A549 (cell line): ENCODE data around the gene ASIC1. TPM values are rescaled to one million over a fixed set of nuclear protein-coding genes. Genes with fewer than 3 reads are reported as not detected.

Experiments used
- ATAC-seq, 2 experiments: fragments of 200-7000 bp in 1 of 2; fragments of >200 bp in 1 of 2; cut with Nextera tagmentation in 1 of 2; cut with Tn5 transposase in 1 of 2; 3 replicates each; pipeline versions ENCODE4 v1.8.0 to v1.9.1; 2018 to 2020; ENCODE audit warnings: mild to moderate bottlenecking in 1 of 2, moderate library complexity in 1 of 2
- CTCF ChIA-PET: fragments of 300-600 bp; sonication (Branson Sonifier 250); formaldehyde crosslinking; extraction: SDS; loops from one replicate; lab custom pipeline; 2021; ENCODE audit warnings: antibody characterized with exemption, inconsistent platforms; lab: Yijun Ruan, JAX
- POLR2A ChIA-PET: fragments of 350-600 bp; formaldehyde crosslinking; extraction: SDS; loops from one replicate; lab custom pipeline; 2021; ENCODE audit warnings: antibody characterized with exemption, inconsistent platforms; lab: Yijun Ruan, JAX
- DNase-seq, 2 experiments: peaks; one replicate each; pipeline versions ENCODE4 v3.0.0 to v3.0.0-alpha.2; 2011 to 2016; ENCODE audit warnings: low read depth in 1 of 2, low spot score in 1 of 2
- FAIRE-seq: peaks from 2 replicates; lab custom pipeline; 2011; peaks lifted over from hg19 to GRCh38; lab: Jason Lieb, UNC
- H3K27ac ChIP-seq, 2 experiments: fragments of >200 bp; sonication (Bioruptor Twin); formaldehyde crosslinking; 3 replicates each; pipeline ENCODE4 v1.5.1; 2016 to 2017
- H3K4me1 ChIP-seq: fragments of >200 bp; sonication (Bioruptor Twin); formaldehyde crosslinking; 3 replicates; pipeline ENCODE4 v1.6.1; 2016
- H3K4me2 ChIP-seq: fragments of >200 bp; sonication (Bioruptor Twin); formaldehyde crosslinking; 3 replicates; pipeline ENCODE4 v1.6.1; 2016
- H3K4me3 ChIP-seq: fragments of >200 bp; sonication (Bioruptor Twin); formaldehyde crosslinking; 3 replicates; pipeline ENCODE4 v1.5.1; 2016
- H3K9me3 ChIP-seq: fragments of >200 bp; sonication (Bioruptor Twin); formaldehyde crosslinking; 3 replicates; pipeline ENCODE4 v1.6.1; 2016
- CBX2 ChIP-seq: fragments of 200-600 bp; sonication (generic); IDR thresholded peaks from 2 replicates; pipeline ENCODE4 v1.6.1; 2016; ENCODE audit warnings: low read depth, mild to moderate bottlenecking, borderline replicate concordance
- CBX8 ChIP-seq: fragments of 200-600 bp; sonication (generic); IDR thresholded peaks from 2 replicates; pipeline ENCODE4 v1.6.1; 2016
- CEBPB ChIP-seq, 2 experiments: fragments of >200 bp in 1 of 2; sonication (Bioruptor Twin) in 1 of 2; formaldehyde crosslinking in 1 of 2; IDR thresholded peaks; 2 replicates each; pipeline ENCODE4 v1.6.1; 2012 to 2016
- CTCF ChIP-seq: fragments of >200 bp; sonication (Bioruptor Twin); formaldehyde crosslinking; IDR thresholded peaks from 3 replicates; pipeline ENCODE4 v1.5.1; 2016
- EP300 ChIP-seq, 2 experiments: fragments of >200 bp; sonication (Bioruptor Twin); formaldehyde crosslinking; IDR thresholded peaks; 2 replicates in 1 of 2; 3 replicates in 1 of 2; pipeline ENCODE4 v1.6.1; 2016 to 2017
- FOSL2 ChIP-seq, 2 experiments: fragments of 450-650 bp in 1 of 2; fragments of >200 bp in 1 of 2; sonication (Bioruptor Twin) in 1 of 2; formaldehyde crosslinking; IDR thresholded peaks; 2 replicates each; pipeline versions ENCODE4 v1.5.0 to v1.6.1; 2016 to 2020; ENCODE audit warnings: mild to moderate bottlenecking in 1 of 2, moderate library complexity in 1 of 2
- GATA3 ChIP-seq: IDR thresholded peaks from 2 replicates; pipeline ENCODE4 v1.6.1; 2012; ENCODE audit warnings: borderline replicate concordance
- HDAC2 ChIP-seq: fragments of 200-600 bp; sonication (generic); IDR thresholded peaks from 2 replicates; pipeline ENCODE4 v1.6.1; 2016
- JUNB ChIP-seq: fragments of >200 bp; sonication (Bioruptor Twin); formaldehyde crosslinking; IDR thresholded peaks from 2 replicates; pipeline ENCODE4 v1.6.1; 2016
- KDM1A ChIP-seq: fragments of 200-600 bp; sonication (generic); IDR thresholded peaks from 2 replicates; pipeline ENCODE4 v1.6.1; 2016; ENCODE audit warnings: low read depth, mild to moderate bottlenecking
- MAFK ChIP-seq: fragments of 450-650 bp; IDR thresholded peaks from 2 replicates; pipeline ENCODE4 v1.6.1; 2014; ENCODE audit not compliant: partially characterized antibody
- NPAS2 ChIP-seq: fragments of 250-450 bp; sonication (Bioruptor Pico); IDR thresholded peaks from 2 replicates; pipeline ENCODE4 v1.8.0; 2022; ENCODE audit warnings: mild to moderate bottlenecking, moderate library complexity, borderline replicate concordance
- NR3C1 ChIP-seq: fragments of >200 bp; sonication (Bioruptor Twin); formaldehyde crosslinking; IDR thresholded peaks from 3 replicates; pipeline ENCODE4 v1.6.1; 2017
- POLR2A ChIP-seq: IDR thresholded peaks from 2 replicates; pipeline ENCODE4 v1.6.1; 2012; ENCODE audit warnings: mild to moderate bottlenecking, low read length
- RAD21 ChIP-seq, 2 experiments: fragments of >200 bp in 1 of 2; sonication (Bioruptor Twin) in 1 of 2; formaldehyde crosslinking in 1 of 2; IDR thresholded peaks in 1 of 2; conservative IDR thresholded peaks in 1 of 2; 2 replicates in 1 of 2; 3 replicates in 1 of 2; pipeline ENCODE4 v1.6.1; 2012 to 2018; ENCODE audit warnings: inconsistent platforms in 1 of 2
- RARB ChIP-seq: fragments of 250-450 bp; sonication (Bioruptor Pico); IDR thresholded peaks from 2 replicates; pipeline ENCODE4 v1.8.0; 2021; ENCODE audit warnings: mild to moderate bottlenecking, moderate library complexity
- RCOR1 ChIP-seq: fragments of 150-350 bp; IDR thresholded peaks from 2 replicates; pipeline ENCODE4 v1.6.1; 2014; ENCODE audit warnings: antibody characterized with exemption, low read length, low read depth
- SMC3 ChIP-seq: fragments of >200 bp; sonication (Bioruptor Twin); formaldehyde crosslinking; IDR thresholded peaks from 3 replicates; pipeline ENCODE4 v1.6.1; 2018; ENCODE audit warnings: inconsistent platforms
- SREBF2 ChIP-seq: fragments of 450-650 bp; IDR thresholded peaks from 2 replicates; pipeline ENCODE4 v1.6.1; 2014; ENCODE audit warnings: mild to moderate bottlenecking, moderate library complexity
- TP53 ChIP-seq: fragments of 250-450 bp; sonication (Bioruptor Pico); IDR thresholded peaks from 2 replicates; pipeline ENCODE4 v1.5.0; 2021; ENCODE audit warnings: mild to moderate bottlenecking, moderate library complexity
- WGBS: methylation state at CpG from one replicate; pipeline ENCODE4 v1.1.6; 2017; ENCODE audit errors: missing lambda C conversion rate; 5-methylcytosine and 5-hydroxymethylcytosine counted together
- polyA plus RNA-seq, 4 experiments: library from polyadenylated mRNA; depleted of rRNA in 3 of 4; stranded (reverse); fragments of >200 nt; fragmentation: RNase III in 1 of 4; extraction: RNeasy Plus Mini Kit Qiagen cat#74134 plus additional on column Dnase treatment in 1 of 4; gene quantifications; 2 replicates in 3 of 4; 3 replicates in 1 of 4; pipeline ENCODE4 v1.2.3, GENCODE V29; 2011 to 2017
- TF ChIP-seq, protein P1 (sequence below): IDR thresholded peaks from 2 replicates; pipeline ENCODE4 v1.6.1; 2012; ENCODE audit warnings: low read depth, borderline replicate concordance
- TF ChIP-seq, protein P2 (sequence below): IDR thresholded peaks from 2 replicates; pipeline ENCODE4 v1.6.1; 2012
- TF ChIP-seq, protein P3 (sequence below): fragments of 200-600 bp; sonication (generic); IDR thresholded peaks from 2 replicates; pipeline ENCODE4 v1.6.1; 2016; ENCODE audit warnings: antibody characterized with exemption, mild to moderate bottlenecking, moderate library complexity

ASIC1 gene
- polyA plus RNA-seq, 2 of the 4 experiments (the other 2 are of a cell fraction), result 6.0 to 6.7 TPM

DNA sequence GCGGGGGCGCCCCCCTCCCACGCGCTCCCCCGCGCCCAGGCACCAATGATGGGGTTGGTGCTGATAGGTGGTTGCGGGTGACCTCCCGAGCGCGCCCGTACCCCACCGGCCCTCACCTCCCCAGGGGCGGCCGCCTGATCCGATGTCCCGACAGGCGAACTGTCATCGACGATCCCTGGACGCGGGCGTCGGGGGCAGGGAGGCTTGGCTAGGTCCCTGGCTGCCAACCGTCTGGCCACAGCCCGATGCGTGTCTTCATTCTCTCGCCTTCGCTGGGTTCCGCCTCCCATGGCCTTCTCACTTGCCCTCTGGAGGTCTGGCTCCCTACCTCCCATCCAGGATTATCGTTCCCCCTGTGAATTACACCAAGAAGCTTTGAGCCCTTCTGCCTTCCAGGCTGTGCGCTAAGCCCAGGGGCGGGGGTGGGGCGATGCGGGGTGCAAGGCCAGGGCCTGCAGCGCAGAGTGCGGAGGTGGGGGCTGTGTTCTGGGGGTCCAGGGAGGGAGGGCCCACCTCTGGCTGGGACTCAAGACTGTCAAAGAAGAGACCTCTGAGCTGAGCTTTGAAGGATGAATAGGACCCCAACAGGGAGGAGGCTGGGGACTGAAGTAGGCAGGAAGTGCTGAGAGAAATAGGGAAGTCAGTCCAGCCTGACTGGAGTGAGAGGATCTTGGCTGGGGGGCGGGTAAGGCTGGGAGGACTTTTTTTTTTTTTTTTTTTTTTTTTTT lies 24.4 kb upstream of the ASIC1 start (continued):
- no peak for TF ChIP-seq SMC3

GRCh38 chr12:50038336-50038735 lies 19.1 kb upstream of the ASIC1 start:
- no peak overlapping the region for H3K4me3 ChIP-seq
- H3K27ac ChIP-seq, result no peak overlapping the region
- DNase-seq (no peak), ATAC-seq (no peak)
- no peak overlapping the region for H3K4me2 ChIP-seq
- 80% methylated on average over 4 of the region's 4 CpGs for WGBS
- POLR2A ChIA-PET, result interaction anchor here (0.9 kb wide), 1 partner anchor 36 kb away, joined by 3 read pairs; no protein-coding TSS in a partner anchor
- H3K9me3 ChIP-seq, result no peaks in the 10 kb centered on the region
- TF ChIP-seq CTCF (no peak), EP300 (IDR thresholded peaks at IDR 0.05) (no peak), MAFK (no peak), RAD21 (conservative IDR thresholded peaks at IDR 0.05 in 1 of 2, IDR thresholded peaks at IDR 0.05 in 1 of 2) (no peak), SMC3 (no peak), RARB (no peak), CBX2 (no peak), RCOR1 (no peak)
- TF ChIP-seq, protein P1, sequence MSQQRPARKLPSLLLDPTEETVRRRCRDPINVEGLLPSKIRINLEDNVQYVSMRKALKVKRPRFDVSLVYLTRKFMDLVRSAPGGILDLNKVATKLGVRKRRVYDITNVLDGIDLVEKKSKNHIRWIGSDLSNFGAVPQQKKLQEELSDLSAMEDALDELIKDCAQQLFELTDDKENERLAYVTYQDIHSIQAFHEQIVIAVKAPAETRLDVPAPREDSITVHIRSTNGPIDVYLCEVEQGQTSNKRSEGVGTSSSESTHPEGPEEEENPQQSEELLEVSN, result no peak
- TF ChIP-seq, all 56 proteins: peak for 0
- CTCF ChIA-PET, result interaction anchor here (1.1 to 10.7 kb wide), 26 partner anchors 9 to 169 kb away, joined by 3 to 185 read pairs (median 7); partner anchors contain the start of genes ASIC1 and RACGAP1
- no peak for FAIRE-seq
- H3K4me1 ChIP-seq, result no peaks in the 10 kb centered on the region

DNA sequence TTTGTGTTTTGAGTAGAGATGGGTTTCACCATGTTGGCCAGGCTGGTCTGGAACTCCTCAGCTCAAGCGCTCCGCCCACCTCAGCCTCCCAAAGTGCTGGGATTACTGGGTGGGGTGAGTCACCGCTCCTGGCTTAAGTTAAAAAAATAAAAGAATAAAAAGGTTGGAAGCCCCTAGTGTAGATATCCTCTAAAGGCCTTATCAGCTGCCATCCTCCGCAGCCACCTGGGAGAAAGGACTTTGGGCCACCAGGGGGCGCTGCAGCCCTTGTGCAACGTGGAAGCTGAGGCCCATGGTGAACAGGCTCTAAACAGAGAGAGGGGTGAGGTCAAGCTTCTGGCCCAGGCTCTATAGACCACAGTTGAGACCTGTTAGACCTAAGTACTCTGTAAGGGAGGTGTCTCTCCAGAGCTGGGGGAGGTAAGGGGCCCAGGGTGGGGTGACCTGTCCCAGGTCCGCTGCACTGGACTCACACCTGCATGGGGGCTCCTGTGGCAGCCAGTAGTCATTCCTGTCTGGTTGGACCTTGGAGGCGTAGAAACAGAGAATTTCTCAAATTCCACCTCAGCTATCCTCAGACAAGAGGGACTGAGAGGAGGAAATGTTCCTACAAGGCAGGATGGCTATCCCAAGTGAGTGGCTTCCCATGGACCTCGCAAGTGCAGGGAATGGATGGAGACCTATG lies 18.1 kb upstream of the ASIC1 start:
- no peak overlapping the region for H3K4me3 ChIP-seq
- H3K9me3 ChIP-seq, result no peaks in the 10 kb centered on the region
- ChIA-PET CTCF (interaction anchor here (0.6 to 10.7 kb wide), 43 partner anchors 9 to 1866 kb away, joined by 3 to 185 read pairs (median 4); partner anchors contain the start of genes AQP6, ASIC1, RACGAP1 and SMARCD1), POLR2A (no interaction called here)
- ATAC-seq, result peak; percentile 86 to 97
- H3K4me1 ChIP-seq, result no peaks in the 10 kb centered on the region
- 45% methylated on average over 9 of the region's 9 CpGs for WGBS
- peak; percentile 76 to 85 for DNase-seq
- no peak for FAIRE-seq
- H3K4me2 ChIP-seq, result no peak overlapping the region
- 0 out of 6 replicates have a peak overlapping the region, but pooled peaks of 1 of the 2 experiments have one; percentile 49 for H3K27ac ChIP-seq
- TF ChIP-seq POLR2A (no peak), NPAS2 (CRISPR knock-in tag) (no peak), SMC3 (peak; percentile 75), FOSL2 (IDR thresholded peaks at IDR 0.05) (no peak), FOSL2 (CRISPR knock-in tag; IDR thresholded peaks at IDR 0.05) (peak; percentile 45), GATA3 (no peak), JUNB (no peak), CEBPB (IDR thresholded peaks at IDR 0.05) (peak in 1 of 2 experiments; percentile 68; a peak in 1 of 4 replicates), CBX8 (no peak), TP53 (CRISPR knock-in tag) (no peak), RAD21 (conservative IDR thresholded peaks at IDR 0.05 in 1 of 2, IDR thresholded peaks at IDR 0.05 in 1 of 2) (peak; percentile 61 to 70), NR3C1 (no peak), KDM1A (no peak), HDAC2 (no peak), SREBF2 (no peak), CTCF (peak; percentile 88)
- TF ChIP-seq, protein P1, result no peak
- TF ChIP-seq, protein P2, sequence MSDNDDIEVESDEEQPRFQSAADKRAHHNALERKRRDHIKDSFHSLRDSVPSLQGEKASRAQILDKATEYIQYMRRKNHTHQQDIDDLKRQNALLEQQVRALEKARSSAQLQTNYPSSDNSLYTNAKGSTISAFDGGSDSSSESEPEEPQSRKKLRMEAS, result peak; percentile 32; the same call in 1 of the 2 replicates
- TF ChIP-seq, protein P3, sequence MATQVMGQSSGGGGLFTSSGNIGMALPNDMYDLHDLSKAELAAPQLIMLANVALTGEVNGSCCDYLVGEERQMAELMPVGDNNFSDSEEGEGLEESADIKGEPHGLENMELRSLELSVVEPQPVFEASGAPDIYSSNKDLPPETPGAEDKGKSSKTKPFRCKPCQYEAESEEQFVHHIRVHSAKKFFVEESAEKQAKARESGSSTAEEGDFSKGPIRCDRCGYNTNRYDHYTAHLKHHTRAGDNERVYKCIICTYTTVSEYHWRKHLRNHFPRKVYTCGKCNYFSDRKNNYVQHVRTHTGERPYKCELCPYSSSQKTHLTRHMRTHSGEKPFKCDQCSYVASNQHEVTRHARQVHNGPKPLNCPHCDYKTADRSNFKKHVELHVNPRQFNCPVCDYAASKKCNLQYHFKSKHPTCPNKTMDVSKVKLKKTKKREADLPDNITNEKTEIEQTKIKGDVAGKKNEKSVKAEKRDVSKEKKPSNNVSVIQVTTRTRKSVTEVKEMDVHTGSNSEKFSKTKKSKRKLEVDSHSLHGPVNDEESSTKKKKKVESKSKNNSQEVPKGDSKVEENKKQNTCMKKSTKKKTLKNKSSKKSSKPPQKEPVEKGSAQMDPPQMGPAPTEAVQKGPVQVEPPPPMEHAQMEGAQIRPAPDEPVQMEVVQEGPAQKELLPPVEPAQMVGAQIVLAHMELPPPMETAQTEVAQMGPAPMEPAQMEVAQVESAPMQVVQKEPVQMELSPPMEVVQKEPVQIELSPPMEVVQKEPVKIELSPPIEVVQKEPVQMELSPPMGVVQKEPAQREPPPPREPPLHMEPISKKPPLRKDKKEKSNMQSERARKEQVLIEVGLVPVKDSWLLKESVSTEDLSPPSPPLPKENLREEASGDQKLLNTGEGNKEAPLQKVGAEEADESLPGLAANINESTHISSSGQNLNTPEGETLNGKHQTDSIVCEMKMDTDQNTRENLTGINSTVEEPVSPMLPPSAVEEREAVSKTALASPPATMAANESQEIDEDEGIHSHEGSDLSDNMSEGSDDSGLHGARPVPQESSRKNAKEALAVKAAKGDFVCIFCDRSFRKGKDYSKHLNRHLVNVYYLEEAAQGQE, result no peak
